Right lobe of liver (tissue), 6 donors: Measurements from ENCODE around the gene GABRR3. TPM values are rescaled to one million over a fixed set of nuclear protein-coding genes. Genes with fewer than 3 reads are reported as not detected.

Experiments
- ATAC-seq, 4 donors: fragments of 200-7000 bp; cut with Tn5 transposase; one replicate each; pipeline ENCODE4 v1.9.1; 2020; ENCODE audit warnings: mild to moderate bottlenecking in 4 of 4, moderate library complexity in 4 of 4
- DNase-seq, 3 donors: peaks; one replicate each; pipeline ENCODE4 v3.0.0-alpha.2; 2020
- H3K27ac ChIP-seq, 3 donors: fragments of 200-600 bp; one replicate each; pipeline ENCODE4 v1.8.0; 2022
- H3K27me3 ChIP-seq, 2 donors: fragments of 200-600 bp; one replicate each; pipeline ENCODE4 v1.8.0; 2022
- H3K36me3 ChIP-seq, 4 donors: fragments of 200-600 bp; sonication (generic) in 1 of 4; one replicate each; pipeline versions ENCODE4 v1.5.1 to v1.8.0; 2017 to 2022; ENCODE audit warnings: control low read depth in 1 of 4
- H3K4me1 ChIP-seq, 4 donors: fragments of 200-600 bp; sonication (generic) in 1 of 4; one replicate each; pipeline versions ENCODE4 v1.5.1 to v1.8.0; 2017 to 2022; ENCODE audit warnings: control low read depth in 1 of 4
- H3K4me3 ChIP-seq, 3 donors: fragments of 200-600 bp; one replicate each; pipeline ENCODE4 v1.8.0; 2022
- H3K9me3 ChIP-seq, 4 donors: fragments of 200-600 bp; sonication (generic) in 1 of 4; one replicate each; pipeline versions ENCODE4 v1.5.1 to v1.8.0; 2017 to 2022; ENCODE audit warnings: control low read depth in 1 of 4
- CTCF ChIP-seq, 4 donors: fragments of 200-600 bp in 3 of 4; fragments of 450-650 bp in 1 of 4; IDR thresholded peaks; one replicate each; pipeline versions ENCODE4 v1.5.1 to v1.8.0; 2016 to 2022; ENCODE audit warnings: antibody characterized with exemption in 4 of 4, mild to moderate bottlenecking in 2 of 4
- POLR2A ChIP-seq: fragments of 450-650 bp; IDR thresholded peaks from one replicate; pipeline ENCODE4 v1.6.1; 2017; ENCODE audit warnings: antibody characterized with exemption, mild to moderate bottlenecking
- WGBS: methylation state at CpG from one replicate; pipeline ENCODE4 v1.1.6; 2018; ENCODE audit warnings: low coverage, low lambda C conversion rate; ENCODE audit not compliant: insufficient coverage; ENCODE audit errors: missing lambda C conversion rate; 5-methylcytosine and 5-hydroxymethylcytosine counted together
- intact Hi-C, 2 donors: fragments of 100-400 bp; cut with DNase I; formaldehyde crosslinking; loops; one replicate each; pipeline versions ENCODE4 v1.11.2 to v1.14.1; 2022
- total RNA-seq, 6 experiments: library from RNA; depleted of rRNA in 2 of 6; stranded (reverse); fragments of >200 nt in 2 of 6; fragmentation: NEBNext Ultra II Directional in 3 of 6; extraction: Animal tissue kit (Norgen Biotek cat#: 25700) in 3 of 6; gene quantifications; one replicate each; pipeline versions ENCODE4 v1.1.0 to v1.2.4, GENCODE V29; 2016 to 2023
- donor health status: DM: no; HTN: yes; CAD: no.
- donor health status: DM: no; HTN: no; CAD: no.
- donor health status: DM: no; HTN: no; CAD: no.
- donor health status: DM: no; HTN: yes; CAD: no.
- donor health status: DM: no; HTN: yes; CAD: no.

The GABRR3 gene
- total RNA-seq, 6 experiments from 2014 or later: 0.51 TPM; not detected in 5

- Histone ChIP-seq H3K27me3 (no peaks in the 10 kb centered on the region), H3K27ac (no peak overlapping the region), H3K4me3 (no peak overlapping the region), H3K4me1 (peaks cover 0 to 8% (median 0%) of the 10 kb centered on the region in 4 donors), H3K36me3 (peaks cover 0 to 14% (median 1%) of the 10 kb centered on the region in 4 donors), H3K9me3 (no peaks in the 10 kb centered on the region)
- ATAC-seq (no peak), DNase-seq (no peak)
- TF ChIP-seq CTCF (IDR thresholded peaks at IDR 0.05) (no peak), POLR2A (no peak)
- 100% methylated on average over 4 of the region's 5 CpGs for WGBS
- intact Hi-C loops: no loop called here
Observed at GRCh38 chr3:97959872-97960271, 75.2 kb downstream of the GABRR3 start.

- no peak for DNase-seq
- WGBS: 100% methylated on average over 7 of the region's 9 CpGs
Observed at GRCh38 chr3:97958796-97959195, 76.3 kb downstream of the GABRR3 start.

GRCh38 chr3:97958396-97958795 is 76.7 kb downstream of the GABRR3 start:
- no peak for DNase-seq
- no peak for ATAC-seq
- Histone ChIP-seq H3K4me3 (no peak overlapping the region), H3K4me1 (peaks cover 0 to 8% (median 0%) of the 10 kb centered on the region in 4 donors), H3K36me3 (peaks cover 0 to 26% (median 8%) of the 10 kb centered on the region in 4 donors), H3K27me3 (no peaks in the 10 kb centered on the region), H3K27ac (no peak overlapping the region), H3K9me3 (no peaks in the 10 kb centered on the region)
- TF ChIP-seq CTCF (IDR thresholded peaks at IDR 0.05) (no peak), POLR2A (no peak)
- intact Hi-C loops: no loop called here
- WGBS: 100% methylated on average over 2 of the region's 2 CpGs

More at GRCh38 chr3:97958796-97959195, 76.3 kb downstream of the GABRR3 start:
- peaks cover 0 to 23% (median 6%) of the 10 kb centered on the region in 4 donors for H3K36me3 ChIP-seq
- H3K4me3 ChIP-seq: no peak overlapping the region
- peaks cover 0 to 8% (median 0%) of the 10 kb centered on the region in 4 donors for H3K4me1 ChIP-seq
- TF ChIP-seq POLR2A (no peak), CTCF (IDR thresholded peaks at IDR 0.05) (no peak)
- H3K27ac ChIP-seq: no peak overlapping the region
- no peak for ATAC-seq
- intact Hi-C loops: no loop called here
- H3K9me3 ChIP-seq: no peaks in the 10 kb centered on the region
- H3K27me3 ChIP-seq: no peaks in the 10 kb centered on the region

GRCh38 chr3:97957617-97958311 is 77.4 kb downstream of the GABRR3 start:
- H3K27ac ChIP-seq: no peak overlapping the region
- peak; percentile 73 to 92 (median 91) for ATAC-seq
- peaks cover 0 to 8% (median 0%) of the 10 kb centered on the region in 4 donors for H3K4me1 ChIP-seq

More at GRCh38 chr3:97957617-97958311, 77.4 kb downstream of the GABRR3 start:
- no peak overlapping the region for H3K4me3 ChIP-seq
- no peaks in the 10 kb centered on the region for H3K9me3 ChIP-seq
- no peak for TF ChIP-seq POLR2A
- no peak for TF ChIP-seq CTCF (IDR thresholded peaks at IDR 0.05)
- H3K27me3 ChIP-seq: no peaks in the 10 kb centered on the region
- 48% methylated on average over 8 of the region's 8 CpGs for WGBS
- H3K36me3 ChIP-seq: peaks cover 0 to 30% (median 8%) of the 10 kb centered on the region in 4 donors
- DNase-seq: peak in 1 of 3 donors; percentile 31
- intact Hi-C loops: no loop called here
